ENCODE results near the gene TRERF1.

DNA sequence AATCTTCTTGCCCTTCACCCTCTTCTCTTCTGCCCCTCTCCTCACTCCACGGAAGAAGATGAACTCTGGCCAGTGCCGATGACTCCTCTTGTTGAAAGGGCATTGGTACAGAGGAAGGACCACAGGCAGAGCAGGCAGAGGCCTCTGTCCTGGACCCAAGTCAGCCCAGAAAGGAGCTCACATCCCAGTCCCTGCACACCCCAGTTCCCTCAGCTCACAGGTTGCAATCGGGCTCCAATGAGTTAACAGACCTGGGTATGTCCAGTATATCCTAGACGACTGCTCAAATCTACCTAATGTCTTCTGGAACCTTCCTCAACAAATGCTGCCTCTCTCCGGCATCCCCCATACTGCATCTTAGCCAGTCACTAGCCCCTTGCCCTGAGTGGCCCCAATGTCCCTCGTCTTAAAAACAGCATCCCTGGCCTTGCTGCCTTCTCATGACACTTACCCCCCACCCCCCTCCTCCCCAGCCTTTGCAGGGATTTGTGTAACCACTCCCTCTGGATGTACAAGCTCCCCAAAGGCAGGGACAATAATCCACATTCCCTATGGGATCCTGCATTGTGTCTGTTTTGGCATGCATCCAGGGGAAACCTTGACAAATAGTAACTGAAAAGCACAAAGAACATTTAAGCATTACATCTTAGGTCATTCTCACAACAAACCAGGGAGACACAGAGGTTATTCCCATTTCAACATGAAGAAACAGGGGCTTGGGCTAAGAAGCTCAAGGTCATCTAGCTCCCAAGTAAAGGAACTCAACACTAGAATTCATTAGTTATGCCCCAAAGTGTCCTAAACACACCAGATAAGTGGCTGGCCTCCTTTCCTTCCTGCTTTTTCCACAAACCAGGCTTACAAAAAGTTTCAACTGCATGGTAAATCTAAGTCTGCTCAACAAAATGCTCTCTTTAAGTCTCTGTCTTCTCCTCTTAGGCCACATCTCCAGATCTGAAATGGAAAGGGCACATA is 45.1 kb downstream of the TRERF1 start:
- TF ChIP-seq, protein P1, sequence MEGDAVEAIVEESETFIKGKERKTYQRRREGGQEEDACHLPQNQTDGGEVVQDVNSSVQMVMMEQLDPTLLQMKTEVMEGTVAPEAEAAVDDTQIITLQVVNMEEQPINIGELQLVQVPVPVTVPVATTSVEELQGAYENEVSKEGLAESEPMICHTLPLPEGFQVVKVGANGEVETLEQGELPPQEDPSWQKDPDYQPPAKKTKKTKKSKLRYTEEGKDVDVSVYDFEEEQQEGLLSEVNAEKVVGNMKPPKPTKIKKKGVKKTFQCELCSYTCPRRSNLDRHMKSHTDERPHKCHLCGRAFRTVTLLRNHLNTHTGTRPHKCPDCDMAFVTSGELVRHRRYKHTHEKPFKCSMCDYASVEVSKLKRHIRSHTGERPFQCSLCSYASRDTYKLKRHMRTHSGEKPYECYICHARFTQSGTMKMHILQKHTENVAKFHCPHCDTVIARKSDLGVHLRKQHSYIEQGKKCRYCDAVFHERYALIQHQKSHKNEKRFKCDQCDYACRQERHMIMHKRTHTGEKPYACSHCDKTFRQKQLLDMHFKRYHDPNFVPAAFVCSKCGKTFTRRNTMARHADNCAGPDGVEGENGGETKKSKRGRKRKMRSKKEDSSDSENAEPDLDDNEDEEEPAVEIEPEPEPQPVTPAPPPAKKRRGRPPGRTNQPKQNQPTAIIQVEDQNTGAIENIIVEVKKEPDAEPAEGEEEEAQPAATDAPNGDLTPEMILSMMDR (IDR thresholded peaks at IDR 0.05) = no peak
- TF ChIP-seq POLR2A (IDR thresholded peaks at IDR 0.05) = no peak

All from prostate gland (tissue), 2 donors.